ENCODE data around the gene NCBP3.

GRCh38 chr17:3818786-3819185, 27.3 kb downstream of the NCBP3 start:
- TF ChIP-seq CTCF (IDR thresholded peaks at IDR 0.05; ENCODE audit: low read depth, low read length), result no peak
- no peak for TF ChIP-seq MAX (IDR thresholded peaks at IDR 0.05; ENCODE audit: low read depth, low read length)
- TF ChIP-seq POLR2A (IDR thresholded peaks at IDR 0.05; ENCODE audit: extremely low read depth, insufficient read length), result no peak
- no peak for TF ChIP-seq MYC (IDR thresholded peaks at IDR 0.05; ENCODE audit: low read depth, low read length)
